ENCODE results near the gene CST9. TPM values are rescaled to one million over a fixed set of nuclear protein-coding genes. Genes with fewer than 3 reads are reported as not detected.
"Not testable (repeated sequence)": the region's sequence is repeated elsewhere in the genome, so short reads cannot be mapped to it uniquely, and the experiment has no call there.

CST9 gene
- total RNA-seq, 4 donors from 2014 or later = 0.28 TPM; not detected in 3

GRCh38 chr20:23636908-23637281 lies 31.2 kb upstream of the CST9 start:
- DNase-seq (ENCODE audit: low spot score) (no peak), ATAC-seq (ENCODE audit: low FRiP score) (no peak)
- no peak for TF ChIP-seq CTCF (IDR thresholded peaks at IDR 0.05)

GRCh38 chr20:23636182-23636907 lies 30.6 kb upstream of the CST9 start:
- DNase-seq (ENCODE audit: low spot score) (no peak), ATAC-seq (ENCODE audit: low FRiP score) (no peak)
- TF ChIP-seq CTCF (IDR thresholded peaks at IDR 0.05) = no peak

GRCh38 chr20:23635768-23636090 lies 30.0 kb upstream of the CST9 start:
- not testable (repeated sequence) for ATAC-seq (ENCODE audit: low FRiP score); DNase-seq (ENCODE audit: low spot score)

GRCh38 chr20:23634985-23635767 lies 29.5 kb upstream of the CST9 start:
- DNase-seq (ENCODE audit: low spot score) (no peak), ATAC-seq (ENCODE audit: low FRiP score) (no peak)
- no peak for TF ChIP-seq CTCF (IDR thresholded peaks at IDR 0.05)

- TF ChIP-seq CTCF (IDR thresholded peaks at IDR 0.05) = no peak
- no peak for DNase-seq (ENCODE audit: low spot score)
- ATAC-seq (ENCODE audit: low FRiP score) = no peak
Measured at GRCh38 chr20:23634044-23634801, 28.5 kb upstream of the CST9 start.

- no peak for TF ChIP-seq CTCF (IDR thresholded peaks at IDR 0.05)
- DNase-seq (ENCODE audit: low spot score) = no peak
- no peak for ATAC-seq (ENCODE audit: low FRiP score)
Measured at GRCh38 chr20:23632711-23633573, 27.2 kb upstream of the CST9 start.

All from omental fat pad (tissue), 4 donors.